Measurements from ENCODE around the gene RASA4B. TPM values are rescaled to one million over a fixed set of nuclear protein-coding genes. Genes with fewer than 3 reads are reported as not detected.
"Not testable (repeated sequence)": the region's sequence is repeated elsewhere in the genome, so short reads cannot be mapped to it uniquely, and the experiment has no call there.

The RASA4B gene
- 4.0 and 5.2 TPM in 2 replicates for polyA plus RNA-seq (2011; rRNA removed)
- polyA minus RNA-seq (2011; rRNA and poly(A)+ RNA removed) = 5.2 and 6.0 TPM in 2 replicates

DNA sequence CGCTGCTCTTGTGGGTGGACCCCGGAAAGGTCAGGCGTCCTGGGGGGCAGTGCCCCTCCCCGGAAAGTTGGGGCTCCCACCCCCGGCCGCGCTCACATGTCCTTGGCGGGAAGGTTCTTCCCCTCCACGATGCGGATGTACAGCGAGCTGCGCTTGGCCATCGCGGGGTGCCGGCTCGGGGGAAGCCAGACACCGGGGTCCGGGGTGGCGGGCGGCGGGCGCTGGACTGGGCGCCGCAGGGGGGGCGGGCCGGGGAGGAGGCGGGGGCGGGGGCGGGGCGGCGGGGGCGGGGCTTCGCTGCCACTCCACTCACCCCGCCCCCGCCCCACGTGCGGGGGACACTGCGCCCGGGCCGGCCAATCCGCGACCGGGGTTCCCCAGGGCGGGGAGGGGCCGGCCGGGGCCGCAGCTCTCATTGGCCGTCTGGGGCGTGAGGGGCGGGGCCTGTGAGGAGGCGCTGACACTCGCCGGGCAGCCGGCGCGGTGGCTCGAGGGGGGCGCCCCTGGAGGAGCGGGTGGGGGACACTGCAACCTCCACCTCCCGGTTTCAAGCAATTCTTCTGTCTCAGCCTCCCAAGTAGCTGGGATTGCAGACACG is at the start of gene RASA4B:
Gene RASA4B (minus strand): TSS at position 228 of the 598 bp plus-strand sequence. CDS start 67 bp downstream, at position 161.
- H3K27ac ChIP-seq (ENCODE audit: low read depth, low read length); H3K9me3 ChIP-seq (ENCODE audit: control insufficient read depth, insufficient read depth, low read length); POLR2A ChIA-PET; H3K4me3 ChIP-seq (ENCODE audit: low read depth, low read length); CTCF ChIA-PET; H3K27me3 ChIP-seq (ENCODE audit: control insufficient read depth, insufficient read depth, low read length); DNase-seq (ENCODE audit: low read depth, low spot score): not testable (repeated sequence)

GRCh38 chr7:102550808-102551422 is 33.3 kb upstream of the RASA4B start, which contains the start of gene SPDYE2:
TSS of gene SPDYE2 (plus strand) at chr7:102551226. CDS start at chr7:102553256, 2,030 bp downstream.
- CTCF ChIA-PET; DNase-seq (ENCODE audit: low read depth, low spot score); POLR2A ChIA-PET; H3K27me3 ChIP-seq (ENCODE audit: control insufficient read depth, insufficient read depth, low read length); H3K9me3 ChIP-seq (ENCODE audit: control insufficient read depth, insufficient read depth, low read length); H3K4me3 ChIP-seq (ENCODE audit: low read depth, low read length); H3K27ac ChIP-seq (ENCODE audit: low read depth, low read length): not testable (repeated sequence)

GRCh38 chr7:102546353-102546752 is 28.8 kb upstream of the RASA4B start:
- H3K9me3 ChIP-seq (ENCODE audit: control insufficient read depth, insufficient read depth, low read length); CTCF ChIA-PET; H3K27ac ChIP-seq (ENCODE audit: low read depth, low read length); POLR2A ChIA-PET; H3K27me3 ChIP-seq (ENCODE audit: control insufficient read depth, insufficient read depth, low read length); DNase-seq (ENCODE audit: low read depth, low spot score); H3K4me3 ChIP-seq (ENCODE audit: low read depth, low read length): not testable (repeated sequence)

DNA sequence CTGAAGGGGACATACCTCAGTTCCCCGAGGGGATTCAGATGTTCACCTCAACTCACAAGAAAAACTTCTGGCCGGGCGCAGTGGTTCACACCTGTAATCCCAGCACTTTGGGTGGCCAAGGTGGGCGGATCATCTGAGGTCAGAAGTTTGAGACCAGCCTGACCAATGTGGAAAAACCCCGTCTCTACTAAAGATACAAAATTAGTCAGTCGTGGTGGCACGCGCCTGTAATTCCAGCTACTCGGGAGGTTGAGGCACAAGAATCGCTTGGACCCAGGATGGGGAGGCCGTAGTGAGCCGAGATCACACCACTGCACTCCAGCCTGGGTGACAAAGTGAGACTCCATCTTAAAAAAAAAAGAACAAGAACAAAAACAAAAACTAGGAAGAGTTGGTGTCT is 27.7 kb upstream of the RASA4B start:
- CTCF ChIA-PET = not testable (repeated sequence)

DNA sequence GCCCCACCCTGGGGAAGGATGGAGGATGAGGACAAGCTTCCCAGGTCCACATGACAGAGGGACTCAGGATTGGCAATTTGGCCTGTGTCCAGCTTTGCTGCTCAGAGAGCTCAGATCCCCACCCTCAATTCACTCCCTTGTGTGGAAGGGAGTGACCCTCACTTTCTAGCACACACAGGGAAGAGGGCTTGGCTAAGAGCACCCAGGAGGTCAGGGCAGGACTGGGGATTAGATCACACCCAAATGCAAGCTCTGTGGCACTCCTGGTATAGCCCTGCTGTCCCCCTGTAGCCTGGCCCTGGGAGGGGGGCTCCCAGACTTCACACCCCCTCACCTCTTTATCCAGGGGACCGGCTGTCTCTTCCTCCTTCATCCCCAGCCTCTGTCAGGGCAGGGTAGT is 26.8 kb upstream of the RASA4B start:
- POLR2A ChIA-PET; H3K27ac ChIP-seq (ENCODE audit: low read depth, low read length); CTCF ChIA-PET; DNase-seq (ENCODE audit: low read depth, low spot score); H3K27me3 ChIP-seq (ENCODE audit: control insufficient read depth, insufficient read depth, low read length); H3K4me3 ChIP-seq (ENCODE audit: low read depth, low read length); H3K9me3 ChIP-seq (ENCODE audit: control insufficient read depth, insufficient read depth, low read length): not testable (repeated sequence)

More for the DNA sequence above, 27.7 kb upstream of the RASA4B start:
- H3K27ac ChIP-seq (ENCODE audit: low read depth, low read length); H3K9me3 ChIP-seq (ENCODE audit: control insufficient read depth, insufficient read depth, low read length); DNase-seq (ENCODE audit: low read depth, low spot score); H3K27me3 ChIP-seq (ENCODE audit: control insufficient read depth, insufficient read depth, low read length); POLR2A ChIA-PET; H3K4me3 ChIP-seq (ENCODE audit: low read depth, low read length): not testable (repeated sequence)

DNA sequence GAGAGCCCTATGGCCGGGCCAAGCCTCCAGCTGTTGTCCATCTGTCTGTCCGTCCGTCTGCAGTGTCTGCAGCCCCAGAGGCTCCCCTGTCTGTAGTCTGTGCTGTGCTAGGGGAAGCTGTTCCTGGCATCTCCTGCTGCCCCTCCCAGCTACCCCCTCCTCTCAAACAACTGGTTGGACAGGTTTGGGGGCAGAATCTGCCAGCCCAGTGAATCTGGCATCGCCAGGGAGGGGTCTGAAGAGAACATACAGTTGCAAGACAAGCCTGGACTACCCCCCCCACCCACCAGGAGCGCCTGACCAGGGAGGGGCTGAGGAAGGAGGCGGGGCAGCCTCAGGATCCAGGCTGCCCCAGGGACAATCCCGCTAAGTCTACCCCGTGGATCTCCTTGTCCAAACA is 26.0 kb upstream of the RASA4B start, which contains the start of gene UPK3BL2:
Gene UPK3BL2 (minus strand): TSS at position 101 of the 400 bp plus-strand sequence. CDS start 60 bp downstream, at position 41.
- H3K27me3 ChIP-seq (ENCODE audit: control insufficient read depth, insufficient read depth, low read length); CTCF ChIA-PET; H3K27ac ChIP-seq (ENCODE audit: low read depth, low read length); POLR2A ChIA-PET; DNase-seq (ENCODE audit: low read depth, low spot score); H3K9me3 ChIP-seq (ENCODE audit: control insufficient read depth, insufficient read depth, low read length); H3K4me3 ChIP-seq (ENCODE audit: low read depth, low read length): not testable (repeated sequence)

GRCh38 chr7:102542771-102543170 is 25.2 kb upstream of the RASA4B start:
- POLR2A ChIA-PET = not testable (repeated sequence)

DNA sequence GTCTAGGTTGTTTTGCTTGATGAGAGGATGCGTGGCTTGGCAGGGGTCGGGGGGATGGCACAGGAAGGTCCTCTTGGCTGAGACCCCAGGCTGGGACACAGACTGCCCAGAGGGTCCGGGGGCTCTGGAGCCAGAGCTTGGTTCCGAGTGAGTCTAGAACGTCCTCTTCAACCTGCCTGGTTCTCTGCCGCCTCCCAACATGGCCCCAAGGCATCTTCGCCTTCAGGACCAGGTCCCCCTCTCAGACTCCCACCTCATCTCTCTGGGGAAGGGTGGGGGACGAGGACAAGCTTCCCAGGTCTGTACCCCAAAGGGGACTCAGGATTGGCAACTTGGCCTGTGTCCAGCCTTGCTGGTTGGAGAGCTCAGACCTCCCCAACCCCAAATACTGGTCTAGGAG is 24.5 kb upstream of the RASA4B start:
- H3K27me3 ChIP-seq (ENCODE audit: control insufficient read depth, insufficient read depth, low read length); CTCF ChIA-PET; DNase-seq (ENCODE audit: low read depth, low spot score); POLR2A ChIA-PET; H3K9me3 ChIP-seq (ENCODE audit: control insufficient read depth, insufficient read depth, low read length); H3K4me3 ChIP-seq (ENCODE audit: low read depth, low read length); H3K27ac ChIP-seq (ENCODE audit: low read depth, low read length): not testable (repeated sequence)

More at GRCh38 chr7:102542771-102543170, 25.2 kb upstream of the RASA4B start:
- H3K4me3 ChIP-seq (ENCODE audit: low read depth, low read length); H3K27ac ChIP-seq (ENCODE audit: low read depth, low read length); H3K9me3 ChIP-seq (ENCODE audit: control insufficient read depth, insufficient read depth, low read length); DNase-seq (ENCODE audit: low read depth, low spot score); H3K27me3 ChIP-seq (ENCODE audit: control insufficient read depth, insufficient read depth, low read length); CTCF ChIA-PET: not testable (repeated sequence)

- CTCF ChIA-PET; H3K27ac ChIP-seq (ENCODE audit: low read depth, low read length); H3K27me3 ChIP-seq (ENCODE audit: control insufficient read depth, insufficient read depth, low read length); DNase-seq (ENCODE audit: low read depth, low spot score); H3K9me3 ChIP-seq (ENCODE audit: control insufficient read depth, insufficient read depth, low read length); H3K4me3 ChIP-seq (ENCODE audit: low read depth, low read length); POLR2A ChIA-PET: not testable (repeated sequence)
Measured at GRCh38 chr7:102540604-102541003, 23.0 kb upstream of the RASA4B start.

DNA sequence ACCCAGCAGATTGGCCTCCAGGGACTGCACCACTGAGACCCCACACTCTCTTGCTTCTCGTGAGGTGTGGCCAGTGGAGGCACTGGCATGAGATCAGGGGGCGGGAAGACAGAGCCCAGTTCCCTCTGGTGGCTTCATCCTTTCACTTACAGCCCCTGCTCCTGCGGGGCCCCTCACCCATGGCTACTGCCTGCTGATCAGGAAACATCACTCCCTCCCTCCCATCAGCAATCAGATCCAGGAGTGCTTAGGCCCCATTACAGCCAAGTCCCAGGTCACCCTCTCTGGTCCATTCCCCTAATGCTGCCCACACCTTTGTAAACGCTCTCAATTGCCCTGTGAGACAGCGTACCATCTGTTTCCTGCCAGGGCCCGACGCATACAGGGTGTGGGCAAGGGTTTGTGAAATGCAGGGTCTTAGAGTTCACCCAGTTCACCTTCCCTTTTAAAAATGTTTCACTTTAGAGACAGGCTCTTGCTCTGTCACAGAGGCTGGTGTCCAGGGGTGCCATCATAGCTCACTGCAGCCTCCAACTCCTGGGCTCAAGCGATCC is 17.6 kb upstream of the RASA4B start:
- DNase-seq (ENCODE audit: low read depth, low spot score); POLR2A ChIA-PET; H3K27ac ChIP-seq (ENCODE audit: low read depth, low read length); CTCF ChIA-PET; H3K4me3 ChIP-seq (ENCODE audit: low read depth, low read length); H3K27me3 ChIP-seq (ENCODE audit: control insufficient read depth, insufficient read depth, low read length); H3K9me3 ChIP-seq (ENCODE audit: control insufficient read depth, insufficient read depth, low read length): not testable (repeated sequence)

- H3K9me3 ChIP-seq (ENCODE audit: control insufficient read depth, insufficient read depth, low read length); POLR2A ChIA-PET; H3K4me3 ChIP-seq (ENCODE audit: low read depth, low read length); CTCF ChIA-PET; H3K27me3 ChIP-seq (ENCODE audit: control insufficient read depth, insufficient read depth, low read length); DNase-seq (ENCODE audit: low read depth, low spot score); H3K27ac ChIP-seq (ENCODE audit: low read depth, low read length): not testable (repeated sequence)
Measured at GRCh38 chr7:102532127-102532526, 14.6 kb upstream of the RASA4B start.

- DNase-seq (ENCODE audit: low read depth, low spot score); CTCF ChIA-PET; POLR2A ChIA-PET; H3K9me3 ChIP-seq (ENCODE audit: control insufficient read depth, insufficient read depth, low read length); H3K27ac ChIP-seq (ENCODE audit: low read depth, low read length); H3K4me3 ChIP-seq (ENCODE audit: low read depth, low read length); H3K27me3 ChIP-seq (ENCODE audit: control insufficient read depth, insufficient read depth, low read length): not testable (repeated sequence)
Measured at GRCh38 chr7:102531583-102531982, 14.0 kb upstream of the RASA4B start.

Data from AG04450 (cell line).